Muscle of leg (tissue), 11 donors: ENCODE measurements around the gene ATP2A3. TPM values are rescaled to one million over a fixed set of nuclear protein-coding genes. Genes with fewer than 3 reads are reported as not detected.

Experiments used
- DNase-seq: peaks from one replicate; pipeline ENCODE4 v3.0.0; 2013
- H3K27ac ChIP-seq: one replicate; pipeline ENCODE4 v1.5.1; 2013; ENCODE audit warnings: mild to moderate bottlenecking, low read length, control low read depth
- H3K27me3 ChIP-seq: one replicate; pipeline ENCODE4 v1.6.1; 2013; ENCODE audit warnings: low read length; ENCODE audit not compliant: control insufficient read depth, insufficient read depth
- H3K36me3 ChIP-seq: one replicate; pipeline ENCODE4 v1.6.1; 2013; ENCODE audit warnings: low read length; ENCODE audit not compliant: control insufficient read depth, insufficient read depth
- H3K4me1 ChIP-seq: one replicate; pipeline ENCODE4 v1.6.1; 2013; ENCODE audit warnings: low read length; ENCODE audit not compliant: control insufficient read depth, insufficient read depth
- H3K4me3 ChIP-seq: one replicate; pipeline ENCODE4 v1.5.1; 2013; ENCODE audit warnings: low read length, control low read depth
- H3K9me3 ChIP-seq: replicated peaks from 2 replicates; pipeline ENCODE4 v1.6.1; 2013; ENCODE audit warnings: low read depth, low read length; ENCODE audit not compliant: control insufficient read depth
- WGBS: methylation state at CpG from one replicate; pipeline ENCODE4 v1.1.5; 2013; ENCODE audit warnings: missing lambda C conversion rate; ENCODE audit not compliant: insufficient coverage; 5-methylcytosine and 5-hydroxymethylcytosine counted together
- polyA plus RNA-seq, 8 donors: library from polyadenylated mRNA; unstranded; fragments of 120-200 nt; gene quantifications; one replicate each; pipeline versions ENCODE4 v1.2.1 to v1.2.3, GENCODE V29; 2013; ENCODE audit warnings: inconsistent platforms in 1 of 8, low replicate concordance in 1 of 8; ENCODE audit not compliant: insufficient read length in 8 of 8, insufficient read depth in 1 of 8
- total RNA-seq: library from RNA; stranded (reverse); fragments of 120-200 nt; gene quantifications from one replicate; pipeline ENCODE4 v1.2.4, GENCODE V29; 2013

Gene ATP2A3
- total and polyA plus RNA-seq, 9 donors: 2.5 to 6.8 (median 4.5) TPM

- WGBS: 48% methylated on average over 5 of the region's 15 CpGs
- H3K4me1 ChIP-seq: peaks cover 54% of the 10 kb centered on the region
- H3K9me3 ChIP-seq: no peaks in the 10 kb centered on the region
- DNase-seq: no peak
- H3K27me3 ChIP-seq: peaks cover 4% of the 10 kb centered on the region
- no peak overlapping the region for H3K4me3 ChIP-seq
- H3K27ac ChIP-seq: no peak overlapping the region
- no peaks in the 10 kb centered on the region for H3K36me3 ChIP-seq
These were observed 7.8 kb downstream of the ATP2A3 start for GRCh38 chr17:3956327-3956957.

- Histone ChIP-seq H3K27ac (peak overlapping the region; percentile 51), H3K4me3 (no peak overlapping the region), H3K36me3 (no peaks in the 10 kb centered on the region), H3K9me3 (no peaks in the 10 kb centered on the region), H3K4me1 (peaks cover 47% of the 10 kb centered on the region), H3K27me3 (no peaks in the 10 kb centered on the region)
- 94% methylated on average over 2 of the region's 10 CpGs for WGBS
- DNase-seq: no peak
These were observed 8.6 kb downstream of the ATP2A3 start for GRCh38 chr17:3955673-3955988.

GRCh38 chr17:3954976-3955672 lies 9.1 kb downstream of the ATP2A3 start:
- Histone ChIP-seq H3K4me1 (peaks cover 42% of the 10 kb centered on the region), H3K36me3 (no peaks in the 10 kb centered on the region), H3K9me3 (no peaks in the 10 kb centered on the region), H3K27me3 (no peaks in the 10 kb centered on the region), H3K4me3 (no peak overlapping the region), H3K27ac (peak overlapping the region; percentile 51)
- peak; percentile 62 for DNase-seq
- 30% methylated on average over 16 of the region's 18 CpGs for WGBS

- Histone ChIP-seq H3K27me3 (no peaks in the 10 kb centered on the region), H3K4me1 (peaks cover 31% of the 10 kb centered on the region), H3K9me3 (no peaks in the 10 kb centered on the region), H3K4me3 (no peak overlapping the region), H3K36me3 (no peaks in the 10 kb centered on the region), H3K27ac (no peak overlapping the region)
- DNase-seq: no peak
- WGBS: 78% methylated on average over 6 of the region's 10 CpGs
These were observed 10.2 kb downstream of the ATP2A3 start for GRCh38 chr17:3954086-3954485.

GRCh38 chr17:3953542-3953941 lies 10.7 kb downstream of the ATP2A3 start:
- no peak overlapping the region for H3K27ac ChIP-seq
- H3K36me3 ChIP-seq: no peaks in the 10 kb centered on the region
- WGBS: 72% methylated on average over 6 of the region's 14 CpGs
- peaks cover 31% of the 10 kb centered on the region for H3K4me1 ChIP-seq
- no peak overlapping the region for H3K4me3 ChIP-seq
- H3K9me3 ChIP-seq: no peaks in the 10 kb centered on the region
- no peak for DNase-seq
- H3K27me3 ChIP-seq: no peaks in the 10 kb centered on the region

- H3K9me3 ChIP-seq: no peaks in the 10 kb centered on the region
- DNase-seq: no peak
- no peak overlapping the region for H3K4me3 ChIP-seq
- H3K4me1 ChIP-seq: peaks cover 24% of the 10 kb centered on the region
- no peak overlapping the region for H3K27ac ChIP-seq
- 91% methylated on average over 14 of the region's 14 CpGs for WGBS
- H3K36me3 ChIP-seq: no peaks in the 10 kb centered on the region
- H3K27me3 ChIP-seq: no peaks in the 10 kb centered on the region
These were observed 12.1 kb downstream of the ATP2A3 start for GRCh38 chr17:3952186-3952585.

- Histone ChIP-seq H3K9me3 (no peaks in the 10 kb centered on the region), H3K4me1 (peaks cover 22% of the 10 kb centered on the region), H3K27me3 (no peaks in the 10 kb centered on the region), H3K27ac (no peak overlapping the region), H3K36me3 (no peaks in the 10 kb centered on the region), H3K4me3 (no peak overlapping the region)
- no peak for DNase-seq
- 87% methylated on average over 11 of the region's 16 CpGs for WGBS
These were observed 12.8 kb downstream of the ATP2A3 start for GRCh38 chr17:3951420-3951819.

GRCh38 chr17:3951003-3951402 lies 13.2 kb downstream of the ATP2A3 start:
- Histone ChIP-seq H3K4me3 (no peak overlapping the region), H3K27ac (no peak overlapping the region), H3K27me3 (no peaks in the 10 kb centered on the region), H3K4me1 (peaks cover 18% of the 10 kb centered on the region), H3K9me3 (no peaks in the 10 kb centered on the region), H3K36me3 (no peaks in the 10 kb centered on the region)
- no peak for DNase-seq
- WGBS: 91% methylated on average over 11 of the region's 17 CpGs

- WGBS: 93% methylated on average over 3 of the region's 12 CpGs
- no peak overlapping the region for H3K4me3 ChIP-seq
- no peaks in the 10 kb centered on the region for H3K36me3 ChIP-seq
- no peak overlapping the region for H3K27ac ChIP-seq
- no peaks in the 10 kb centered on the region for H3K27me3 ChIP-seq
- no peaks in the 10 kb centered on the region for H3K9me3 ChIP-seq
- H3K4me1 ChIP-seq: peaks cover 14% of the 10 kb centered on the region
- no peak for DNase-seq
These were observed 13.7 kb downstream of the ATP2A3 start for GRCh38 chr17:3950584-3950983.

GRCh38 chr17:3949418-3949817 lies 14.8 kb downstream of the ATP2A3 start:
- 90% methylated on average over 2 of the region's 3 CpGs for WGBS
- Histone ChIP-seq H3K36me3 (no peaks in the 10 kb centered on the region), H3K4me1 (peaks cover 7% of the 10 kb centered on the region), H3K27ac (no peak overlapping the region), H3K4me3 (no peak overlapping the region), H3K9me3 (no peaks in the 10 kb centered on the region), H3K27me3 (no peaks in the 10 kb centered on the region)
- DNase-seq: no peak
